HepG2 (cell line): Measurements from ENCODE around the gene ADAMTS2. TPM values are rescaled to one million over a fixed set of nuclear protein-coding genes. Genes with fewer than 3 reads are reported as not detected.

Experiments
- ATAC-seq: fragments of 200-7000 bp; cut with Tn5 transposase; 3 replicates; pipeline ENCODE4 v1.9.1; 2020; ENCODE audit warnings: mild to moderate bottlenecking, moderate library complexity
- BruUV-seq: library from RNA; stranded (reverse); fragments of 400-500 nt; replicated peaks from 2 replicates; lab custom pipeline; 2021; lab: Mats Ljungman, UMichigan
- CTCF ChIA-PET: fragments of 300-600 bp; formaldehyde crosslinking; extraction: SDS; loops from one replicate; lab custom pipeline; 2021; ENCODE audit warnings: low total read pairs, inconsistent platforms, low intra/inter-chr PET ratio; lab: Yijun Ruan, JAX
- POLR2A ChIA-PET: fragments of 350-600 bp; sonication (Branson Sonifier 250); formaldehyde crosslinking; loops from one replicate; lab custom pipeline; 2020; ENCODE audit warnings: antibody characterized with exemption, inconsistent platforms; lab: Yijun Ruan, JAX
- DNase-seq: peaks from one replicate; pipeline ENCODE4 v3.0.0-alpha.2; 2015; ENCODE audit warnings: low spot score
- FAIRE-seq: peaks from 3 replicates; lab custom pipeline; 2011; peaks lifted over from hg19 to GRCh38; lab: Jason Lieb, UNC
- H2AFZ ChIP-seq: one replicate; pipeline ENCODE4 v1.6.1; 2011; ENCODE audit warnings: low read length, inconsistent platforms
- H3K27ac ChIP-seq: fragments of 300-600 bp; 3 replicates; pipeline ENCODE4 v1.8.0; 2011; ENCODE audit warnings: mixed run types, mild to moderate bottlenecking, mixed read lengths, low read length, inconsistent platforms; ENCODE audit not compliant: insufficient read depth; ENCODE audit errors: extremely low read length
- H3K27me3 ChIP-seq, 2 experiments: fragments of 200-600 bp in 1 of 2; 2 replicates in 1 of 2; 3 replicates in 1 of 2; pipeline versions ENCODE4 v1.6.0 to v1.8.0; 2011; ENCODE audit warnings: low read length in 2 of 2, mild to moderate bottlenecking in 2 of 2, moderate library complexity in 2 of 2, inconsistent platforms in 1 of 2; ENCODE audit not compliant: insufficient read depth in 2 of 2, control insufficient read depth in 1 of 2
- H3K36me3 ChIP-seq, 2 experiments: fragments of 200-600 bp in 1 of 2; replicated peaks in 1 of 2; 2 replicates in 1 of 2; 3 replicates in 1 of 2; pipeline versions ENCODE4 v1.5.1 to v1.8.0; 2011; ENCODE audit warnings: low read length in 2 of 2, inconsistent platforms in 1 of 2; ENCODE audit not compliant: insufficient read depth in 2 of 2, control insufficient read depth in 1 of 2
- H3K4me1 ChIP-seq: 2 replicates; pipeline ENCODE4 v1.5.1; 2012; ENCODE audit warnings: low read length, inconsistent platforms; ENCODE audit not compliant: insufficient read depth
- H3K4me2 ChIP-seq: 2 replicates; pipeline ENCODE4 v1.6.0; 2011; ENCODE audit warnings: low read depth, low read length, inconsistent platforms
- H3K4me3 ChIP-seq, 3 experiments: fragments of 200-600 bp in 1 of 3; sonication (generic), shearing (Covaris generic) in 1 of 3; replicated peaks in 1 of 3; 2 replicates each; pipeline ENCODE4 v1.5.1; 2011 to 2016; ENCODE audit warnings: low read length in 3 of 3, inconsistent platforms in 2 of 3, low read depth in 2 of 3, mild to moderate bottlenecking in 2 of 3, control low read depth in 1 of 3, mixed read lengths in 1 of 3; ENCODE audit not compliant: insufficient read depth in 1 of 3
- H3K79me2 ChIP-seq: one replicate; pipeline ENCODE4 v1.6.1; 2011; ENCODE audit warnings: low read length, inconsistent platforms; ENCODE audit not compliant: insufficient read depth
- H3K9ac ChIP-seq: 2 replicates; pipeline ENCODE4 v1.6.0; 2011; ENCODE audit warnings: mild to moderate bottlenecking, low read depth, low read length, inconsistent platforms; ENCODE audit not compliant: insufficient read depth
- H3K9me3 ChIP-seq: 2 replicates; pipeline ENCODE4 v1.5.1; 2012; ENCODE audit warnings: mild to moderate bottlenecking, low read length
- H4K20me1 ChIP-seq: 2 replicates; pipeline ENCODE4 v1.6.0; 2011; ENCODE audit warnings: inconsistent platforms, mild to moderate bottlenecking, low read length, moderate library complexity; ENCODE audit not compliant: insufficient read depth
- TRAFD1 ChIP-seq: sonication (generic); formaldehyde crosslinking; IDR thresholded peaks from 2 replicates; pipeline ENCODE4 v1.5.1; 2020; ENCODE audit warnings: missing genetic modification reagents, mild to moderate bottlenecking, borderline replicate concordance
- ZNF224 ChIP-seq: sonication (generic); formaldehyde crosslinking; IDR thresholded peaks from 2 replicates; pipeline ENCODE4 v1.5.0; 2020; ENCODE audit warnings: mild to moderate bottlenecking, missing genetic modification reagents
- ZNF703 ChIP-seq: sonication (generic); formaldehyde crosslinking; IDR thresholded peaks from 2 replicates; pipeline ENCODE4 v1.5.1; 2020; ENCODE audit warnings: missing genetic modification reagents, mild to moderate bottlenecking, moderate library complexity, borderline replicate concordance
- ZNF770 ChIP-seq: sonication (generic); formaldehyde crosslinking; IDR thresholded peaks from 2 replicates; pipeline ENCODE4 v1.5.0; 2020; ENCODE audit warnings: mild to moderate bottlenecking, missing genetic modification reagents
- ZNF777 ChIP-seq: sonication (generic); formaldehyde crosslinking; IDR thresholded peaks from 2 replicates; pipeline ENCODE4 v1.4.0; 2020; ENCODE audit warnings: missing genetic modification reagents
- WGBS: methylation state at CpG from one replicate; pipeline ENCODE4 v1.1.6; 2017; ENCODE audit warnings: low lambda C conversion rate; 5-methylcytosine and 5-hydroxymethylcytosine counted together
- in situ Hi-C: cut with HindIII; loops from 2 replicates; pipeline ENCODE4 v1.10.0; 2017; ENCODE audit warnings: low pct_unique_long_range_greater_than_20kb; ENCODE audit not compliant: extremely low pct_ligation_motif_present
- intact Hi-C: fragments of 100-400 bp; cut with micrococcal nuclease; formaldehyde crosslinking; loops from one replicate; pipeline ENCODE4 v1.10.0; 2022; ENCODE audit not compliant: unreplicated experiment
- polyA plus RNA-seq, 8 experiments: library from polyadenylated mRNA; depleted of rRNA in 3 of 8; stranded (reverse) in 7 of 8; unstranded in 1 of 8; fragments of >200 nt; fragmentation: Illumina TruSeq in 4 of 8; extraction: Trizol in 4 of 8; gene quantifications; 2 replicates each; pipeline versions ENCODE4 v1.2.1 to v1.2.3, GENCODE V29; 2011 to 2016; ENCODE audit warnings: low read depth in 4 of 8, missing spikeins in 1 of 8, mixed read lengths in 1 of 8; ENCODE audit not compliant: insufficient read depth in 1 of 8
- total RNA-seq, 5 experiments: library from RNA; depleted of rRNA; stranded (reverse); fragments of >200 nt; fragmentation: Illumina TruSeq; extraction: Trizol; gene quantifications; 2 replicates each; pipeline ENCODE4 v1.2.3, GENCODE V29; 2016; ENCODE audit warnings: low read depth in 1 of 5

ADAMTS2 gene
- total and polyA plus RNA-seq, 2 of the 13 experiments (the other 11 are each of a cell fraction or from before 2014, with no cell fraction given): 0.24 to 3.5 TPM

GRCh38 chr5:179266291-179267070, 78.8 kb downstream of the ADAMTS2 start:
- POLR2A ChIA-PET: no interaction called here
- peak overlapping the region; percentile 75; the same call in 1 of the 2 replicates for H3K4me2 ChIP-seq
- 88% methylated on average over 4 of the region's 13 CpGs for WGBS
- no peak for DNase-seq
- H4K20me1 ChIP-seq: no peaks in the 10 kb centered on the region
- intact Hi-C loops (loop anchor here (10.0 kb wide), 1 partner anchor 102 kb away; no protein-coding TSS in a partner anchor), in situ Hi-C loops (no loop called here)
- ATAC-seq: no peak
- no peak overlapping the region for H3K9ac ChIP-seq
- BruUV-seq: no TSS peak
- H3K36me3 ChIP-seq: no peaks in the 10 kb centered on the region
- no peaks in the 10 kb centered on the region for H3K79me2 ChIP-seq
- no peaks in the 10 kb centered on the region for H3K9me3 ChIP-seq
- no peak overlapping the region for H2AFZ ChIP-seq
- no peak overlapping the region for H3K27ac ChIP-seq
- CTCF ChIA-PET: no interaction called here
- TF ChIP-seq TRAFD1 (CRISPR knock-in tag) (no peak), ZNF224 (CRISPR knock-in tag) (no peak), ZNF703 (CRISPR knock-in tag) (no peak), ZNF770 (CRISPR knock-in tag) (peak; percentile 36; the same call in 1 of the 2 replicates), ZNF777 (CRISPR knock-in tag) (no peak)
- H3K27me3 ChIP-seq: no peaks in the 10 kb centered on the region; a peak in 1 of 5 replicates
- no peak for FAIRE-seq
- no peak overlapping the region for H3K4me3 ChIP-seq
- H3K4me1 ChIP-seq: peaks cover 64% of the 10 kb centered on the region
